Measurements from ENCODE around the gene PRADC1.

PRADC1 gene

DNA sequence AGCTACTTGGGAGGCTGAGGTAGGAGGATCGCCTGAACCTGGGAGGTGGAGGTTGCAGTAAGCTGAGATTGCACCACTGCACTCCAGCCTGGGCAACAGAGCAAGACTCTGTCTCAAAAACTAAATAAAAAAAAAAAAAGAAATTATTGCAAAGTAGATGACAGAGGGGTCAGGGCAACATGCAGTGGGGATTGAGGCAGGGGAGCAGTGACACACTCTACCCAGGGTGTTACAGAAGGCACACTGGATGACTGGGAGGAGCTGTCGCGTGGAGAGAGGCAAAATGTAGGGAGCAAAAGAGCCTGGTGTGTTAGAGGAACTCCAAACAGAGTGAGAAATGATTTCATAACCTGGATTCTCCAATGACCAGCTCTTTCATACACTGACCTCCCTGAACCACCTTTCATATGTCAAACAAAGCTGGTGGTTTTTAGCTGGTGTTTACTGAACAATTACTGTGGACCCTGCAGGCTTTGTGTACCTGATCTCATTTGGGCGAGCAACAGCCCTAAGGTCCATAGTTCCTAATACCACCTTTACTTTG is 29.1 kb upstream of the PRADC1 start:
- no peak for TF ChIP-seq MAX (IDR thresholded peaks at IDR 0.05)
- TF ChIP-seq FOXM1 (IDR thresholded peaks at IDR 0.05; ENCODE audit: borderline replicate concordance, low read depth), result no peak
- TF ChIP-seq YY1 (IDR thresholded peaks at IDR 0.05; ENCODE audit: low read depth), result no peak

- no peak for TF ChIP-seq TEAD4 (IDR thresholded peaks at IDR 0.05)
- TF ChIP-seq RAD21 (IDR thresholded peaks at IDR 0.05; ENCODE audit: low read depth), result peak; percentile 58; the same call in 1 of the 2 replicates
- peak; percentile 46 for TF ChIP-seq USF1 (IDR thresholded peaks at IDR 0.05)
- 0 out of 2 replicates have a peak, but pooled peaks have one; percentile 33 for TF ChIP-seq MAX (IDR thresholded peaks at IDR 0.05)
Observed at GRCh38 chr2:73260338-73260984, 27.4 kb upstream of the PRADC1 start.

- no peak for TF ChIP-seq ZBTB7A (IDR thresholded peaks at IDR 0.05; ENCODE audit: low read depth)
- no peak for TF ChIP-seq MAX (IDR thresholded peaks at IDR 0.05)
- no peak for TF ChIP-seq REST (IDR thresholded peaks at IDR 0.05; ENCODE audit: low read depth)
- no peak for TF ChIP-seq CREB1 (IDR thresholded peaks at IDR 0.05; ENCODE audit: low read depth)
- TF ChIP-seq TEAD4 (IDR thresholded peaks at IDR 0.05), result no peak
- TF ChIP-seq YY1 (IDR thresholded peaks at IDR 0.05; ENCODE audit: low read depth), result no peak
Observed at GRCh38 chr2:73259704-73260337, 26.8 kb upstream of the PRADC1 start.

- TF ChIP-seq YY1 (IDR thresholded peaks at IDR 0.05; ENCODE audit: low read depth) (no peak), RAD21 (IDR thresholded peaks at IDR 0.05; ENCODE audit: low read depth) (no peak), NFIC (IDR thresholded peaks at IDR 0.05) (no peak), TCF12 (IDR thresholded peaks at IDR 0.05; ENCODE audit: low read depth) (no peak), CREB1 (IDR thresholded peaks at IDR 0.05; ENCODE audit: low read depth) (no peak), CEBPB (IDR thresholded peaks at IDR 0.05) (no peak), EGR1 (IDR thresholded peaks at IDR 0.05) (no peak), EP300 (IDR thresholded peaks at IDR 0.05; ENCODE audit: borderline replicate concordance) (no peak), ZBTB7A (IDR thresholded peaks at IDR 0.05; ENCODE audit: low read depth) (no peak), FOXM1 (IDR thresholded peaks at IDR 0.05; ENCODE audit: borderline replicate concordance, low read depth) (no peak), USF1 (IDR thresholded peaks at IDR 0.05) (no peak), MAX (IDR thresholded peaks at IDR 0.05) (no peak)
Observed at GRCh38 chr2:73259276-73259675, 26.2 kb upstream of the PRADC1 start.

DNA sequence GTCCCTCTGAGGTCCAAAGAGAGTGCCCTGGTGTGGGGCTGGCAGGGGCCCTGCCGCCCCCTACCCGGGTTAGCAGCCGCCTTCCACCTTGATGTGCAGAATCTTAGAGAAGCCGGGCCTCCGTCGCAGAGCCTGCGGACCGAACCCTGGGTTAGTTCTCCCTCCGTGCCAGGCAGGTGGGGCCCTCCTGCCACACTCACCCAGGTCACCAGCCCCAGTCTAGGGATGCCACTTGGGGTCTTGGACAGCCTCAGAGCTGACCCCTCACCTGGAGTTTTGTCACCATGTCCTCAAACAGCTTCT is 25.8 kb upstream of the PRADC1 start:
- TF ChIP-seq ZBTB7A (IDR thresholded peaks at IDR 0.05; ENCODE audit: low read depth) (no peak), CEBPB (IDR thresholded peaks at IDR 0.05) (no peak), MAX (IDR thresholded peaks at IDR 0.05) (no peak), TCF12 (IDR thresholded peaks at IDR 0.05; ENCODE audit: low read depth) (no peak), USF1 (IDR thresholded peaks at IDR 0.05) (no peak), TAF1 (IDR thresholded peaks at IDR 0.05; ENCODE audit: low read depth) (no peak), FOXM1 (IDR thresholded peaks at IDR 0.05; ENCODE audit: borderline replicate concordance, low read depth) (no peak), EP300 (IDR thresholded peaks at IDR 0.05; ENCODE audit: borderline replicate concordance) (no peak), RAD21 (IDR thresholded peaks at IDR 0.05; ENCODE audit: low read depth) (no peak), CREB1 (IDR thresholded peaks at IDR 0.05; ENCODE audit: low read depth) (no peak), TEAD4 (IDR thresholded peaks at IDR 0.05) (no peak), REST (IDR thresholded peaks at IDR 0.05; ENCODE audit: low read depth) (no peak), YY1 (IDR thresholded peaks at IDR 0.05; ENCODE audit: low read depth) (no peak)
